Neuron (in vitro differentiated cells): Measurements from ENCODE around the gene CNTN4.

Experiments
- H2AFZ ChIP-seq: one replicate; pipeline ENCODE4 v1.6.1; 2013; ENCODE audit warnings: low read depth, mild to moderate bottlenecking, inconsistent platforms, low read length, moderate library complexity
- H3K27me3 ChIP-seq: one replicate; pipeline ENCODE4 v1.6.1; 2013; ENCODE audit warnings: low read length; ENCODE audit not compliant: insufficient read depth
- H3K36me3 ChIP-seq: one replicate; pipeline ENCODE4 v1.6.1; 2013; ENCODE audit warnings: low read length; ENCODE audit not compliant: insufficient read depth
- H3K4me1 ChIP-seq: one replicate; pipeline ENCODE4 v1.6.1; 2013; ENCODE audit warnings: low read length; ENCODE audit not compliant: insufficient read depth
- H3K4me3 ChIP-seq: 2 replicates; pipeline ENCODE4 v1.5.1; 2013; ENCODE audit warnings: mild to moderate bottlenecking, low read length, moderate library complexity
- H3K9me3 ChIP-seq: one replicate; pipeline ENCODE4 v1.6.1; 2013; ENCODE audit warnings: low read length

The CNTN4 gene

DNA sequence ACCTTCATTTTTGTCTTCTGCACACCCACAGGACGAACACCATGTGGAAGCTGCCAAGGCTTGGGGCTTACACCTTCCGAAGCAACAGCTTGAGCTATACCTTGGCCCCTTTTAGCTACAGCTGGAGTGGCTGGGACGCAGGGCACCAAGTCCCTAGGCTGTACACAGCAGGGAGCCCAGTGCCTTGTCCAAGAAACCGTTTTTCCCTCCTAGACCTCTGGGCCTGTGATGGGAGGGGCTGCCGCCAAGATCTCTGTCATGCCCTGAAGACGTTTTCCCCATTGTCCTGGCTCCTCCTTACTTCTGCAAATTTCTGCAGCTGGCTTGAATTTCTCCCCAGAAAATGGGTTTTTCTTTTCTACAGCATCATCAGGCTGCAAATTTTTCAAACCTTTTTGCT lies 7.8 kb downstream of the CNTN4 start:
- H3K27me3 ChIP-seq: peaks cover 8% of the 10 kb centered on the region
- H3K4me1 ChIP-seq: no peaks in the 10 kb centered on the region
- no peaks in the 10 kb centered on the region for H3K36me3 ChIP-seq
- H3K9me3 ChIP-seq: no peaks in the 10 kb centered on the region
- H3K4me3 ChIP-seq: no peak overlapping the region
- no peak overlapping the region for H2AFZ ChIP-seq

DNA sequence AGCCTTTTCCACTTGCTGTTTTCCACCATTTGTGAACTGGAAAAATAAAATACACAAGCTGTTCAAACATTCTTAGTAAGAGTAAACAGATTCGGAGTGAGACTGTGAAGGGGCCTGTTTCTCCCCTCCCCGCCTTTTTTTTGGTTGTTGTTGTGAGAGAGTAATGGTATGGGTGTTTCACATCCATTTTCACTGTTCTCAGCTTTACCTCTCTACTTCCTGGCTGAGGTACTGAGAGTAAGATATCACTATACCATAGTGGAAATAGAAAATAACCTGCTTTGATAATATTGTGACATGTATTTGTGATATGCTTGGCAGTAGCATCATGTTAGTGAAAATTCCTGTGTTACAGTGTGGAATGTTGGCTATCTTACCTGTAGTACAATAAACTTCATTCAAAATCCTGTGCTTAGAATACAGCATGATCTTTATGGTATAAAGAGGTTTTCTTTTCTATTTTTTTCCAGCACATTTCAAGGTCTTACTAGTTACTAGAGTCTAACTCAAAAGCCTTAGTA lies 12.0 kb downstream of the CNTN4 start:
- Histone ChIP-seq H3K9me3 (no peaks in the 10 kb centered on the region), H2AFZ (no peak overlapping the region), H3K4me1 (no peaks in the 10 kb centered on the region), H3K36me3 (no peaks in the 10 kb centered on the region), H3K4me3 (no peak overlapping the region), H3K27me3 (no peaks in the 10 kb centered on the region)

DNA sequence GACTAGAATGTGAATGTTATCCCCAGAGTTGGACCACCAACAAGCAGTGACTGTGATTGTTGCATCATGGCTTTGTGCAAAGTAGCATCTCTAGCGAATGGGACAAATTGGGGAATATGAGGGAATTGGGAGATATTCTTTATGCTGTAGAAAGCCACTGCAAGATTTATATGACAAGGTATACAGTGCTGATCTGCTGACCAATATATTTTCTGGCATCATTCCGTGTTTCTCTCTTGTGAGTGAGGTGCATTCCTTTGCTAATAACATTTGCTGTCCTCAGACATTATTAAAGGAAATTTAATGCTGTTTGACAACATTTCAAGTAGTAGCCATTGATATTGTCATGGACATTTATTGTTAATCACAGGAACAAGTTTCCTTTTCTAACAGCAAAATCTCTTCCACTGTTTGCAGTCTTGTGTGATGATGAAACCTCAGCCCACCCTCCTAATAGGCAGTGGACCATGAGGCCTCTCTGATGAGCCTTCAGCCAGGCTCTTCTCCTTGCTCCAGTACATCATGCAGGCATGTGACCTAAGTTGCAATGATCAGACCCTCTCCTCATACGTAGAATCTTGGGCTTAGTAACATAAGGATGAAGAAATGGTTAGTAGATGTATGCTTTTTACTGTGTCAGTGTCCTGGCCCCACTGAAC lies 16.1 kb downstream of the CNTN4 start:
- Histone ChIP-seq H3K4me3 (no peak overlapping the region), H3K4me1 (no peaks in the 10 kb centered on the region), H3K9me3 (no peaks in the 10 kb centered on the region), H3K36me3 (no peaks in the 10 kb centered on the region), H2AFZ (no peak overlapping the region), H3K27me3 (no peaks in the 10 kb centered on the region)

DNA sequence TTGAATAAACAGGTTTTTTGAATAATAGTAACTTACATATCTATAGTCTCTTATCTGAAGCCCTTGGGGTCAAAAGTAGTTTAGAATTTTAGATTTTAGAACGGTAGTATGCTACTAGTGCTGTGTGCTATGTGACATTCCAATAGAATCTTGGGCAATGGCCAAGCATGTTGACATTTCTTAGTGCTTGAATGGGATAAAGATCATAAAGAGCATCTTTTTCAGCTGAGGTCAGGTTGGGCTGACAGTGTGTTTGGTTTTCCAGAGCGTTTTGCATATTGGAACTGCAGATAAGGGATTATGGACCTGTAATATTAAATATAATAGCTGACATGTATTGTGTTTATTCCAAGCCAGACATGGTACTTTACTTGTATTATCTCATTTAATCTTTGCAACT lies 32.1 kb downstream of the CNTN4 start:
- H2AFZ ChIP-seq: no peak overlapping the region
- H3K4me3 ChIP-seq: no peak overlapping the region
- H3K36me3 ChIP-seq: no peaks in the 10 kb centered on the region
- H3K9me3 ChIP-seq: no peaks in the 10 kb centered on the region
- no peaks in the 10 kb centered on the region for H3K4me1 ChIP-seq
- H3K27me3 ChIP-seq: no peaks in the 10 kb centered on the region

DNA sequence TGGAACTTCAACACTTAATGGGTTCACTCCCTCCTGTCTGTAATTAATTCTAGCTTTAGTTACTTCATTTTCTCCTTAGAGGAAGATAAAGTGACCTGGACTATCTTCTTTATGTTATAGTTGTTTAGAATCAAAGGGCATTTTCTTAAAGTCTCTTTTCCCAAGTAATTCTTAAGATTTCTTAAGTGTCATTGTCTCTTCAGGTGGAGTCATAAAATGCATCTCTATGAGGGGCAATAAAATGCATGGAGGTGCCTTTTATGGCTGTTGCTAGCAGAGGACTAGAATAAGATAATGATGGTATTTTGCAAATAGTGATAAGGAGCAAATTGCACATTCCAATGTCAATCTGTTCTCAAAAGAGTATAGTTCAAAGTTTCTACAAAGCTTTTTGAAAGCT lies 34.5 kb downstream of the CNTN4 start:
- Histone ChIP-seq H2AFZ (no peak overlapping the region), H3K4me1 (no peaks in the 10 kb centered on the region), H3K27me3 (no peaks in the 10 kb centered on the region), H3K36me3 (no peaks in the 10 kb centered on the region), H3K9me3 (no peaks in the 10 kb centered on the region), H3K4me3 (no peak overlapping the region)

DNA sequence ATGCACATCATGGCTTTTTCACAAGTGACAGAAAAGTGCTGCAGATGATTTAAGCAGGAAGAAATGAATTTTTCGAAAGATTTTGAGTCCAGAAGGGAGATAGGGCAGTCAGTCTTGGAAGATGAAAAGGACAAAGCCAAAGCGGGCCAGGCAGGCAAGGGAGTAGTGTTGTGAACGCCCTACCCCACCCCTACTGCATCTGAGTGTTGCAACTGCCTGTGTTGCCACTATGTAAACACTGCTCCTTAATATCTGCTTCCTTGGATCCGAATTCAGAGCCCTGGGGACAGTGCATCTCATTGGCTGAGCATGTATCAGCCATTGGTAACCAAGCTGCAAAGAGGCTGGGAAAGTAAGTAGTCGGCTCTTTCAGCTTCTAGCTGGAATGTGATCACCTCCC lies 39.0 kb downstream of the CNTN4 start:
- no peaks in the 10 kb centered on the region for H3K36me3 ChIP-seq
- H3K4me1 ChIP-seq: no peaks in the 10 kb centered on the region
- no peak overlapping the region for H2AFZ ChIP-seq
- H3K4me3 ChIP-seq: no peak overlapping the region
- no peaks in the 10 kb centered on the region for H3K27me3 ChIP-seq
- H3K9me3 ChIP-seq: no peaks in the 10 kb centered on the region

DNA sequence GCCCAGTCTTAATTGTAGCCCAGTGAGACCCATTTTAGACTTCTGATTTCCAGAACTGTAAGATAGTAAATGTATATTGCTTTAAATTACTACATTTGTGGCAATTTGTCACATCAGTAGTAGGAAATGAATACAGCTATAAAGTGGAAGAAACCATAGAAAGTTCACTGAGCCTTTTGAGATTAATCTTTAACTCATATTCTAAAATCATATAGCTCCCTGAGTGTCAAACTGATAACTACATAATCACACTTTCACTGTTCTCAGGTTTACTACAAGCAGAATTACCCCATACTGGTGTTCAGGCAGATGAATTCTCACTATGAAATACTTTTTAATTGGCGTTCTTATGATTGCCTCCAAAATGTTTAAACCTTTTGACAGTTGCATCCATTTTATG lies 42.8 kb downstream of the CNTN4 start:
- H3K4me3 ChIP-seq: no peak overlapping the region
- no peaks in the 10 kb centered on the region for H3K9me3 ChIP-seq
- H3K36me3 ChIP-seq: no peaks in the 10 kb centered on the region
- H2AFZ ChIP-seq: no peak overlapping the region
- H3K4me1 ChIP-seq: no peaks in the 10 kb centered on the region
- no peaks in the 10 kb centered on the region for H3K27me3 ChIP-seq

DNA sequence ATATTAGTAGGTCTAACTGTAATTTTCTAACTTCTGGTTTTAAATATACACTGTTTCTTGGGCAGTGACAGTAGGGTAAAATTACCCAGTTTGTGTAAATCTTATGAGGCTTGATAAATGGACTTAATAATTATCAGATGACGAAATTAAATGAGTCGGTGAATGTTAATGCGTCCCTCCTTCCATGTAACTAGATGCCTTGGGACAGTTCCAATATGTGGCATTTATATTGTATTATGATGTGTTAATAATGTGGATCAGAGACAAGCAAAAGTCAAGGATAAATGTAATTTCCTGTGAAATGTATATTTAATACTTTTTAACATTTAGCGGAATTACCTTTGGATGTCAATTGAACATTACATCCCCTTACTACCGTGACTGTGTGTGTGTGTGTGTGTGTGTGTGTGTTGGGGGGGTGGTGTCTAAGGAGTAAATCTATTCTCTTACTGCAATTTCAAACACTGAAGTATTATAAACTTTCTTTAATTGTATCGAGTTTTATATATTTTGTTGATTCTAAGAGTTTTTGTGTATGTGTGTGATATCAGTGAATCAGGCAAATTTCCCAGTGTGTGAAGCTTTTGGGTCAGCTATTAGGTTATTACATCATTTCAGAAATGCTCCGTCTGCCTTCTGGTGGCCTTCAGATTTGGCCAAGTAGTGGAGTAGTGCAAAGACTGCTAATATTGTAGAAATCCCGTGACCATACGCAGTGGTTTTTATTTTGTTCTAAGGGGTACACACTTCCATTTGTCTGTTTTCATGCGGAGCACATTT lies 50.1 kb downstream of the CNTN4 start:
- no peak overlapping the region for H2AFZ ChIP-seq
- no peaks in the 10 kb centered on the region for H3K9me3 ChIP-seq

DNA sequence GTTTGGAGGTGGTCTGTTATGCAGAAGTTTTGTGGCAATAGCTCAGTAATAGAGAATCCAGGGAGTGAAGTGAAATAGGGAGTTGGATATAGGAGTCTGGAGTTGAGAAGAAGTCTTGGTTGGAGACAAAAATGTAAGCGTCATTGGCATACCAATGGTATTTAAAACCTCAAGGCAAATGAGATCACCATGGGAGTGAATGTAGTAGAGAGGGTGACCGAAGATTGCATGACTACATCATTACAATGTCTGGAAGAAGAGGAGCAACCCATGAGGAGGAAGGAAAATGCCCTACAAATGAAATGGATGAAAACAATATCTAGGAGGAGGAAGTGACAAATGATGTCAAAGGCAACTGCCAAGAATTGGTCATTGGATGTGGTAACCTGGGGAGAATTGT lies 54.4 kb downstream of the CNTN4 start:
- Histone ChIP-seq H3K4me1 (no peaks in the 10 kb centered on the region), H3K36me3 (no peaks in the 10 kb centered on the region), H3K27me3 (no peaks in the 10 kb centered on the region), H3K4me3 (no peak overlapping the region), H2AFZ (no peak overlapping the region), H3K9me3 (no peaks in the 10 kb centered on the region)

More for the DNA sequence above, 50.1 kb downstream of the CNTN4 start:
- H3K36me3 ChIP-seq: no peaks in the 10 kb centered on the region
- H3K27me3 ChIP-seq: no peaks in the 10 kb centered on the region
- no peaks in the 10 kb centered on the region for H3K4me1 ChIP-seq
- H3K4me3 ChIP-seq: no peak overlapping the region

DNA sequence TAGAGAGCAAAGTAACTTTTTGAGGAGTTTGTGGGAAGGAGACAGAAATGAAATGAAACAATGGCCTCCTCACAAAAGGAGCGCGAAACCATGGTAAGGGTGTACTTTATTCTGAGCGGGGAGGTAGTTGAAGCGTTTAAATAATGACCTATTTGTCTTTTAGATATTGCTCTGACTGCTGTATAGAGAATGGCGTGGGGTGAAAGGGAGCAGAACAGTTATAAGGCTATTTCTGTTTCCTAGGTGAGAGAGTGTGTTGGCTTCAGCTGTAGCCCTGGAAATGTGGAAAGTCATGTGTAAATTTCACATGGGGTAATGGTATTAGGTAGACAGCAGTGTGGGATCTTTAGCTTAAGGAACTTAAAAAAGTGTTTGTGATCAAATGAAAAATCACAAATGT lies 54.9 kb downstream of the CNTN4 start:
- H3K4me1 ChIP-seq: no peaks in the 10 kb centered on the region
- no peaks in the 10 kb centered on the region for H3K36me3 ChIP-seq
- no peak overlapping the region for H3K4me3 ChIP-seq
- H3K27me3 ChIP-seq: no peaks in the 10 kb centered on the region
- H3K9me3 ChIP-seq: no peaks in the 10 kb centered on the region
- H2AFZ ChIP-seq: no peak overlapping the region

DNA sequence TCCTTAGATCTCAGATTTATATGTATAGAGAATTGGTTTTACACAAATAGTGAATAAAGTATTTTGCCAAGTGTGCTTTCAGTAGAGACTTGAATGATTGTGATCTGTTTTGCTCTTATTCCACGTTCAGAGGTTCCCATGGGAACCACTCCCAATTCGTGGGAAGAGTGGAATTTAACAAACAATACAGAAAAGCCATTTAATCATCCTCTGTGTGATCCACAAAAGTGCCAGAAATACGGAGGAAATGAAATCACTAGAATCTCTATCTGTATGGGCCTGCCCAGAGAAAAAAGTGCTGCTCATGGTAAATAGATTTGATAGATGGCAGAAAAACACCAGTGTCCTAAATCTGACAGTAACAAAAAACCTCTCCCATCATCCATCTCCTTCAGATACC lies 56.0 kb downstream of the CNTN4 start:
- Histone ChIP-seq H2AFZ (no peak overlapping the region), H3K27me3 (no peaks in the 10 kb centered on the region), H3K36me3 (no peaks in the 10 kb centered on the region), H3K4me3 (no peak overlapping the region), H3K9me3 (no peaks in the 10 kb centered on the region), H3K4me1 (no peaks in the 10 kb centered on the region)

DNA sequence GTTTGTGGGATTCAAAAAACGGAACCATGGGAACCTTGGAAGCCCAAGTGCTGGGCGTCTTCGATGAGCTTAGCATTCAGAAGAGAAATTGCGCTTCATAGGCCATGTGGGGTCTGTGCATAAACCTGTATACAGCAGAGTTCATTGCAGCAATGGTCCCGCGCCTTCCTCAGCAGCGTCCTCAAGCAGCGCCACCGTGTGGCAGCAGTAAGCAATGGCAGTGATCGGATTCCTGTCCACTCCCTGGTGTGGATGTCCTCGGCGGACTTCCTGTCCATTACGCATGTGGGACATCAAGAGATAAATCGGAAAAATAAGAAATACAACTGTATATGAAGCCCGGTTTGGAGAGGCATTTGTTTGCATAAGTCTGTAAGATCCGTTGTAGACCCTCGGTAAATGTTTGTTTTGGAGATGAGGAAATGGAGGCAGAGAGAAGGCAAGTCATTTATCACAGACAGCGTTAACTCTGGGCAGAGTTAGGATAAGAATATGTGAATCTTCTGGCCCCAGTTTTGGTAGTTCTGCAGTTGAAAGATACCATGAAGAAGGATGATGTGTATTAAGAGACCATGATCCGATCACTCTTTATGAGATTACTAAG lies 57.7 kb downstream of the CNTN4 start:
- no peak overlapping the region for H2AFZ ChIP-seq
- H3K4me1 ChIP-seq: no peaks in the 10 kb centered on the region
- no peak overlapping the region for H3K4me3 ChIP-seq
- H3K27me3 ChIP-seq: no peaks in the 10 kb centered on the region
- no peaks in the 10 kb centered on the region for H3K9me3 ChIP-seq
- H3K36me3 ChIP-seq: no peaks in the 10 kb centered on the region

DNA sequence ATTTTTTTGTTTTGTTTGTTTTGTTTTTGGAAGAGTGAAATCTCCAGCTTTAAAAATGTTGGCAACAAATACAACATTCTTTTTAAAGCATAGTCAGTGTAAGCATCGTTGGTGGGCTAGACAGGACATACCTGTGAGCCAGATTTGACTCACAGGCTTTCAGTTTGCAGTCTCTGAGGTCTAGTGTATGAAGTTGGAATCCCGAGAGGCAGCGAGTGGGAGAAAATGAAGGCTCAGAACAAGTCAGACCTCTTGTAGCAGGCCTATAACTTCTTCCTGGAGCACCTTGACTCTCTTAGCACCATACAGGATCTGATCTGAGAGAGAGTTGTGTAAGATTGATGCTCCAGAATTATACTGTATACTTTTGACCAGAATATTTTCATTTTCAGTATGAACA lies 60.2 kb downstream of the CNTN4 start:
- H3K27me3 ChIP-seq: no peaks in the 10 kb centered on the region
- no peak overlapping the region for H3K4me3 ChIP-seq
- H3K4me1 ChIP-seq: no peaks in the 10 kb centered on the region
- H3K36me3 ChIP-seq: no peaks in the 10 kb centered on the region
- H3K9me3 ChIP-seq: no peaks in the 10 kb centered on the region
- H2AFZ ChIP-seq: no peak overlapping the region
